ENCODE measurements around the gene HSPB2.

Gene HSPB2, protein sequence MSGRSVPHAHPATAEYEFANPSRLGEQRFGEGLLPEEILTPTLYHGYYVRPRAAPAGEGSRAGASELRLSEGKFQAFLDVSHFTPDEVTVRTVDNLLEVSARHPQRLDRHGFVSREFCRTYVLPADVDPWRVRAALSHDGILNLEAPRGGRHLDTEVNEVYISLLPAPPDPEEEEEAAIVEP

DNA sequence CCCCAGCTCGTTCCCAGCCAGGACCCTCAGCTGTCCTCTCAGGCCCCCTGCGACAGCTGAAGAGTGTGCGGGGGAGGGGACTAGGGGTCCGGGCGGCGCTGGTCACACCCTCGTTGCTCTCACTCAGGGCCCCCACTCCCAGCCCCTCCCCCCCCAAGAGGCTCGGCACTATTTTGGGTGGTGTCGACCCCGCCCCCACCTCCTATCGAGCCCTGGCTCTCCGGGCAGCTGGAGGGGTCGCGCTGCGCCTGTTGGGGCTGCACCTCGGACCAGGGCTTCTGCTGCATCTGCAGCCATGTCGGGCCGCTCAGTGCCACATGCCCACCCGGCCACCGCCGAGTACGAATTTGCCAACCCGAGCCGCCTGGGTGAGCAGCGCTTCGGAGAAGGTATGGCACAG lies at the start of gene HSPB2:
HSPB2 (plus strand) TSS at position 200 of the 400 bp plus-strand sequence; CDS start at position 296, 96 bp downstream.
- Histone ChIP-seq H3K36me3 (ENCODE audit: insufficient read depth, low read length) (no peaks in the 10 kb centered on the region), H3K27ac (ENCODE audit: low read length) (no peak within 1 kb of the TSS), H3K27me3 (ENCODE audit: insufficient read depth, low read length, poor library complexity) (peaks cover 4% of the 10 kb centered on the region), H3K79me2 (ENCODE audit: insufficient read depth, low read length) (no peaks in the 10 kb centered on the region), H3K9me3 (ENCODE audit: insufficient read depth, low read length, severe bottlenecking) (no peaks in the 10 kb centered on the region), H4K20me1 (ENCODE audit: insufficient read depth, low read length) (no peaks in the 10 kb centered on the region), H3K4me3 (ENCODE audit: low read depth in 1 of 2, low read length in 2 of 2) (no peak within 1 kb of the TSS), H3K9ac (ENCODE audit: low read depth, low read length) (no peak within 1 kb of the TSS), H3K4me1 (ENCODE audit: insufficient read depth, low read length) (no peaks in the 10 kb centered on the region), H3K4me2 (ENCODE audit: insufficient read depth, low read length) (no peak within 1 kb of the TSS), H2AFZ (ENCODE audit: low read depth, low read length) (no peak within 1 kb of the TSS)
- ATAC-seq (ENCODE audit: insufficient read depth, low read depth) (no peak), DNase-seq (no peak)
- TF ChIP-seq EZH2 (IDR thresholded peaks at IDR 0.05; ENCODE audit: borderline replicate concordance, low read depth, low read length, severe bottlenecking), result no peak
- TF ChIP-seq, protein P1, sequence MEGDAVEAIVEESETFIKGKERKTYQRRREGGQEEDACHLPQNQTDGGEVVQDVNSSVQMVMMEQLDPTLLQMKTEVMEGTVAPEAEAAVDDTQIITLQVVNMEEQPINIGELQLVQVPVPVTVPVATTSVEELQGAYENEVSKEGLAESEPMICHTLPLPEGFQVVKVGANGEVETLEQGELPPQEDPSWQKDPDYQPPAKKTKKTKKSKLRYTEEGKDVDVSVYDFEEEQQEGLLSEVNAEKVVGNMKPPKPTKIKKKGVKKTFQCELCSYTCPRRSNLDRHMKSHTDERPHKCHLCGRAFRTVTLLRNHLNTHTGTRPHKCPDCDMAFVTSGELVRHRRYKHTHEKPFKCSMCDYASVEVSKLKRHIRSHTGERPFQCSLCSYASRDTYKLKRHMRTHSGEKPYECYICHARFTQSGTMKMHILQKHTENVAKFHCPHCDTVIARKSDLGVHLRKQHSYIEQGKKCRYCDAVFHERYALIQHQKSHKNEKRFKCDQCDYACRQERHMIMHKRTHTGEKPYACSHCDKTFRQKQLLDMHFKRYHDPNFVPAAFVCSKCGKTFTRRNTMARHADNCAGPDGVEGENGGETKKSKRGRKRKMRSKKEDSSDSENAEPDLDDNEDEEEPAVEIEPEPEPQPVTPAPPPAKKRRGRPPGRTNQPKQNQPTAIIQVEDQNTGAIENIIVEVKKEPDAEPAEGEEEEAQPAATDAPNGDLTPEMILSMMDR (IDR thresholded peaks at IDR 0.05; ENCODE audit: borderline replicate concordance, extremely low read depth, low read length, poor library complexity, severe bottlenecking), result no peak

DNA sequence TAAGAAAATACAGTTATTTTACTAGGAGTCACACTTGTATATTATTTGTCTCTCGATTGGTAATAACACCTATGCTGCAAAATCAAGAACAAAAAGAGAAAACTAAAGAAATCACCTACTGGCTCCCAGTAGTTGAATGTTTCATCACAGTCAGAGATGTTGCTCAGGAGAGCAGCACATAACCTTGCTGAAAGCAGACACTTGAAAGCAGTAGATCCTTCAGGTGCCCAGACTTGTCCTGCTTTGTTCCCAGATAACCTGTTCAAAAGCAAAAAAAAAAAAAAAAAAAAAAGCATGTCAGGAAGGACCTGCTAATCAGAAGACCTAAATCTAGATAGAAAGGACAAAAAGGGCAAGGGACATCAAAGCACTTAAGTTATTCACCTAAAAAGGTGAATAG lies 42.4 kb upstream of the HSPB2 start:
- Histone ChIP-seq H3K79me2 (ENCODE audit: insufficient read depth, low read length) (peaks cover 12% of the 10 kb centered on the region), H3K4me1 (ENCODE audit: insufficient read depth, low read length) (peaks cover 33% of the 10 kb centered on the region), H3K27me3 (ENCODE audit: insufficient read depth, low read length, poor library complexity) (no peaks in the 10 kb centered on the region), H3K4me3 (ENCODE audit: low read depth in 1 of 2, low read length in 2 of 2) (peak overlapping the region in 1 of 2 experiments; percentile 92; a peak in 2 of 4 replicates), H4K20me1 (ENCODE audit: insufficient read depth, low read length) (no peaks in the 10 kb centered on the region), H2AFZ (ENCODE audit: low read depth, low read length) (no peak overlapping the region), H3K9me3 (ENCODE audit: insufficient read depth, low read length, severe bottlenecking) (no peaks in the 10 kb centered on the region), H3K27ac (ENCODE audit: low read length) (0 out of 2 replicates have a peak overlapping the region, but pooled peaks have one; percentile 26), H3K4me2 (ENCODE audit: insufficient read depth, low read length) (peak overlapping the region; percentile 93), H3K36me3 (ENCODE audit: insufficient read depth, low read length) (peaks cover 37% of the 10 kb centered on the region), H3K9ac (ENCODE audit: low read depth, low read length) (peak overlapping the region; percentile 68)
- ATAC-seq (ENCODE audit: insufficient read depth, low read depth) (no peak), DNase-seq (no peak)
- no peak for TF ChIP-seq EZH2 (IDR thresholded peaks at IDR 0.05; ENCODE audit: borderline replicate concordance, low read depth, low read length, severe bottlenecking)
- TF ChIP-seq, protein P1 (IDR thresholded peaks at IDR 0.05; ENCODE audit: borderline replicate concordance, extremely low read depth, low read length, poor library complexity, severe bottlenecking), result no peak

DNA sequence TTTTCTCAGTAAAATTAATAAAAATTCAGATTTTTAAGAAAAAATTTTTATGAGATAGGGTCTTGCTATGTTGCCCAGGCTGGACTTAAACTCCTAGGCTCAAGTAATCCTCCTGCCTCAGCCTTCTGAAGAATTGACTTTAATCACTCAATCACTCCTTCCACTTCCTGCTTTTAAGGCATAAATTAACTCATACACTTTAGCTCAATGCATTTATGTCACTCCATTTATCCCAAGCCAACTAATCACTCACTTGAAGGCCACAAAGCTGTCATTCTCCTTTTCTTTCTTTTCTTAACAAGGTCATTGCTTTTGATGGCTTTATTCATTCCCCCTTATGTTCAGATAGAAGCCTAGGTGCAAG lies 42.0 kb upstream of the HSPB2 start:
- DNase-seq (no peak), ATAC-seq (ENCODE audit: insufficient read depth, low read depth) (peak; percentile 8)

More for the DNA sequence above, 42.0 kb upstream of the HSPB2 start:
- peak overlapping the region; percentile 68 for H3K9ac ChIP-seq (ENCODE audit: low read depth, low read length)
- peaks cover 12% of the 10 kb centered on the region for H3K79me2 ChIP-seq (ENCODE audit: insufficient read depth, low read length)
- H3K9me3 ChIP-seq (ENCODE audit: insufficient read depth, low read length, severe bottlenecking), result no peaks in the 10 kb centered on the region
- no peaks in the 10 kb centered on the region for H3K27me3 ChIP-seq (ENCODE audit: insufficient read depth, low read length, poor library complexity)
- H3K4me2 ChIP-seq (ENCODE audit: insufficient read depth, low read length), result peak overlapping the region; percentile 93
- peaks cover 37% of the 10 kb centered on the region for H3K36me3 ChIP-seq (ENCODE audit: insufficient read depth, low read length)
- no peaks in the 10 kb centered on the region for H4K20me1 ChIP-seq (ENCODE audit: insufficient read depth, low read length)
- peak overlapping the region; percentile 75 to 92 for H3K4me3 ChIP-seq (ENCODE audit: low read depth in 1 of 2, low read length in 2 of 2)
- TF ChIP-seq, protein P1 (IDR thresholded peaks at IDR 0.05; ENCODE audit: borderline replicate concordance, extremely low read depth, low read length, poor library complexity, severe bottlenecking), result no peak
- TF ChIP-seq EZH2 (IDR thresholded peaks at IDR 0.05; ENCODE audit: borderline replicate concordance, low read depth, low read length, severe bottlenecking), result no peak
- peaks cover 33% of the 10 kb centered on the region for H3K4me1 ChIP-seq (ENCODE audit: insufficient read depth, low read length)
- peak overlapping the region; percentile 73 for H3K27ac ChIP-seq (ENCODE audit: low read length)
- H2AFZ ChIP-seq (ENCODE audit: low read depth, low read length), result peak overlapping the region; percentile 98

Measured in DND-41 (cell line).